EH (cell line): ENCODE measurements around the gene WWC2.

Experiments used
- DNase-seq: peaks from one replicate; pipeline ENCODE4 v3.0.0-alpha.2; 2015; ENCODE audit warnings: low read depth

The WWC2 gene

GRCh38 chr4:183329954-183330742 is 231.1 kb downstream of the WWC2 start:
- no peak for DNase-seq

- DNase-seq, result no peak
Measured at GRCh38 chr4:183330841-183331240, 231.8 kb downstream of the WWC2 start.

GRCh38 chr4:183332447-183332846 is 233.4 kb downstream of the WWC2 start:
- no peak for DNase-seq

GRCh38 chr4:183333202-183333601 is 234.1 kb downstream of the WWC2 start:
- no peak for DNase-seq

- DNase-seq, result peak; percentile 47
Measured at GRCh38 chr4:183333983-183334382, 234.9 kb downstream of the WWC2 start.

GRCh38 chr4:183335369-183335940 is 236.4 kb downstream of the WWC2 start:
- peak; percentile 96 for DNase-seq

- DNase-seq, result no peak
Measured at GRCh38 chr4:183337349-183337748, 238.3 kb downstream of the WWC2 start.

- no peak for DNase-seq
Measured at GRCh38 chr4:183337833-183338232, 238.8 kb downstream of the WWC2 start.

GRCh38 chr4:183342541-183343533 is 243.8 kb downstream of the WWC2 start:
- DNase-seq, result no peak

GRCh38 chr4:183343730-183344129 is 244.7 kb downstream of the WWC2 start:
- no peak for DNase-seq

GRCh38 chr4:183344523-183345255 is 245.6 kb downstream of the WWC2 start:
- no peak for DNase-seq

- DNase-seq, result no peak
Measured at GRCh38 chr4:183345261-183345660, 246.2 kb downstream of the WWC2 start.

- DNase-seq, result no peak
Measured at GRCh38 chr4:183347146-183347545, 248.1 kb downstream of the WWC2 start.

- peak; percentile 70 for DNase-seq
Measured at GRCh38 chr4:183347566-183347965, 248.5 kb downstream of the WWC2 start.

- DNase-seq, result no peak
Measured at GRCh38 chr4:183348136-183348535, 249.1 kb downstream of the WWC2 start.

- peak; percentile 99 for DNase-seq
Measured at GRCh38 chr4:183348706-183349659, 249.9 kb downstream of the WWC2 start.

GRCh38 chr4:183349673-183350072 is 250.6 kb downstream of the WWC2 start:
- DNase-seq, result peak; percentile 89

GRCh38 chr4:183350317-183351071 is 251.4 kb downstream of the WWC2 start:
- DNase-seq, result peak; percentile 80

- DNase-seq, result no peak
Measured at GRCh38 chr4:183352546-183352945, 253.5 kb downstream of the WWC2 start.

GRCh38 chr4:183353557-183353956 is 254.5 kb downstream of the WWC2 start:
- DNase-seq, result no peak
